Right cardiac atrium (tissue), 5 donors: ENCODE results near the gene ALOX12B. TPM values are rescaled to one million over a fixed set of nuclear protein-coding genes. Genes with fewer than 3 reads are reported as not detected.

ENCODE experiments used
- ATAC-seq, 2 donors: fragments of 200-7000 bp; cut with Tn5 transposase; one replicate each; pipeline versions ENCODE4 v1.8.0 to v1.9.1; 2020; ENCODE audit warnings: moderate library complexity in 2 of 2, mild to moderate bottlenecking in 1 of 2
- DNase-seq, 3 donors: peaks; one replicate each; pipeline ENCODE4 v3.0.0-alpha.2; 2020
- H3K27ac ChIP-seq: one replicate; pipeline ENCODE4 v1.5.1; 2013; ENCODE audit warnings: mild to moderate bottlenecking, low read length, control low read depth, moderate library complexity
- H3K27me3 ChIP-seq: one replicate; pipeline ENCODE4 v1.6.1; 2013; ENCODE audit not compliant: control insufficient read depth, insufficient read depth
- H3K4me1 ChIP-seq: one replicate; pipeline ENCODE4 v1.6.1; 2013; ENCODE audit warnings: low read length; ENCODE audit not compliant: control insufficient read depth, insufficient read depth
- H3K4me3 ChIP-seq: one replicate; pipeline ENCODE4 v1.5.1; 2013; ENCODE audit warnings: low read length, control low read depth
- H3K9me3 ChIP-seq: one replicate; pipeline ENCODE4 v1.6.1; 2013; ENCODE audit warnings: low read length; ENCODE audit not compliant: control insufficient read depth
- WGBS: extraction: QIAGEN DNeasy Blood & Tissue Kit; methylation state at CpG from one replicate; pipeline ENCODE4 v1.1.7; 2013; 5-methylcytosine and 5-hydroxymethylcytosine counted together
- intact Hi-C, 4 donors: fragments of 100-400 bp; cut with DNase I; formaldehyde crosslinking; loops; one replicate each; pipeline versions ENCODE4 v1.11.0 to v1.14.0; 2022 to 2023
- long read RNA-seq, 4 donors: library from polyadenylated mRNA; unstranded; transcript quantifications; one replicate each; pipeline ENCODE4 v2.0.0, GENCODE V29; 2020 to 2021
- polyA plus RNA-seq: library from polyadenylated mRNA; stranded (reverse); fragments of 200-250 nt; gene quantifications from one replicate; pipeline ENCODE4 v1.2.3, GENCODE V29; 2013
- total RNA-seq, 4 donors: library from RNA; stranded (reverse); fragmentation: NEBNext Ultra II Directional; extraction: Animal tissue kit (Norgen Biotek cat#: 25700); gene quantifications; one replicate each; pipeline ENCODE4 v1.2.1, GENCODE V29; 2021
- donor health status: healthy with polysubstance abuse.
- donor health status: DM: no; HTN: yes; CAD: no.
- donor health status: DM: no; HTN: no; CAD: no.
- donor health status: DM: no; HTN: yes; CAD: no; lungs with severe emphysema.
- donor health status: DM: yes; HTN: yes; CAD: no.

Gene ALOX12B
- total RNA-seq = under 1 TPM in 1 of 4 donors, not detected in 3; 0.71 TPM
- polyA plus RNA-seq = not detected
- long read RNA-seq, donor 1, partial matches to known transcripts = 0 of 1 reads
- long read RNA-seq, donor 1, other reads (novel, unspliced or antisense) = 0 of 1 reads
- long read RNA-seq, donor 2 = 0 reads
- long read RNA-seq, donor 3 = 0 reads
- long read RNA-seq, donor 4 = 0 reads

- no peak for ATAC-seq
- Histone ChIP-seq H3K9me3 (no peaks in the 10 kb centered on the region), H3K27ac (no peak within 1 kb of the TSS), H3K27me3 (no peaks in the 10 kb centered on the region), H3K4me1 (no peaks in the 10 kb centered on the region), H3K4me3 (no peak within 1 kb of the TSS)
- intact Hi-C loops = no loop called here
- WGBS = 79% methylated on average over 20 of the region's 20 CpGs
- DNase-seq = peak in 1 of 3 donors; percentile 39
Observed at GRCh38 chr17:8087075-8087951, at the start of gene ALOX12B. Gene ALOX12B, minus strand, starts transcription at chr17:8087716. Its CDS starts 274 bp downstream, at chr17:8087442.

DNA sequence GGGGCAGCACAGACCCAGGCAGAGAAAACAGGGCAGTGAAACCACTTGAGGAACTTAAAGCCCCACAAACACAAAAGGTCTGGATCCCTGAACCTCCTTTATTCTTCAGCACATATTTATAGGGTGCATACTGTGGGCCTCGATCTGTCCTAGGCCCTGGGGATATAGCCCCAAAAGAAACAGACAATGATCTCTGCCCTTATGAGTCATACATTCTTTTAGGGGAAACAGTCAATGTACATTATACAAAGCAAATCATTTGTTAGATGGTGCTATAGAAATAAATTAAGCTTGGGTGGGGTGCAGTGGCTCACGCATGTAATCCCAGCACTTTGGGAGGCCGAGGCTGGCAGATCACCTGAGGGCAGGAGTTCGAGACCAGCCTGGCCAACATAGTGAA lies 46.4 kb upstream of the ALOX12B start:
- WGBS = 86% methylated on average over 4 of the region's 4 CpGs

GRCh38 chr17:8133399-8133798 lies 45.9 kb upstream of the ALOX12B start:
- 70% methylated on average over 12 of the region's 12 CpGs for WGBS
- DNase-seq = peak in 1 of 3 donors; percentile 34
- H3K4me3 ChIP-seq = no peak overlapping the region
- no peaks in the 10 kb centered on the region for H3K27me3 ChIP-seq
- H3K4me1 ChIP-seq = no peaks in the 10 kb centered on the region
- intact Hi-C loops = no loop called here
- H3K27ac ChIP-seq = no peak overlapping the region
- no peak for ATAC-seq
- H3K9me3 ChIP-seq = no peaks in the 10 kb centered on the region

More for the DNA sequence above, 46.4 kb upstream of the ALOX12B start:
- no peak for ATAC-seq
- no peak overlapping the region for H3K4me3 ChIP-seq
- H3K4me1 ChIP-seq = no peaks in the 10 kb centered on the region
- H3K27me3 ChIP-seq = no peaks in the 10 kb centered on the region
- H3K9me3 ChIP-seq = no peaks in the 10 kb centered on the region
- no peak overlapping the region for H3K27ac ChIP-seq
- intact Hi-C loops = no loop called here
- no peak for DNase-seq

- H3K4me3 ChIP-seq = no peak overlapping the region
- no peaks in the 10 kb centered on the region for H3K27me3 ChIP-seq
- no peak for ATAC-seq
- WGBS = 54% methylated on average over 3 of the region's 3 CpGs
- H3K27ac ChIP-seq = no peak overlapping the region
- no peak for DNase-seq
- intact Hi-C loops = no loop called here
- H3K4me1 ChIP-seq = no peaks in the 10 kb centered on the region
- H3K9me3 ChIP-seq = no peaks in the 10 kb centered on the region
Observed at GRCh38 chr17:8131844-8132441, 44.4 kb upstream of the ALOX12B start.

- intact Hi-C loops = loop anchor here (10.0 kb wide), 3 partner anchors 47 to 97 kb away; partner anchors contain the start of gene TMEM107 (in 1 of the 4)
- no peaks in the 10 kb centered on the region for H3K27me3 ChIP-seq
Observed at GRCh38 chr17:8128125-8128784, 40.7 kb upstream of the ALOX12B start.

GRCh38 chr17:8126491-8127066 lies 39.1 kb upstream of the ALOX12B start:
- WGBS = under 1% methylated on average over 44 of the region's 45 CpGs
- Histone ChIP-seq H3K4me3 (peak overlapping the region; percentile 94), H3K27ac (peak overlapping the region; percentile 69), H3K9me3 (no peaks in the 10 kb centered on the region), H3K27me3 (no peaks in the 10 kb centered on the region), H3K4me1 (peaks cover 5% of the 10 kb centered on the region)
- intact Hi-C loops = loop anchor here (10.0 kb wide), 3 partner anchors 48 to 98 kb away; partner anchors contain the start of gene TMEM107 (in 1 of the 4)
- peak; percentile 43 to 66 for ATAC-seq
- DNase-seq = peak in 2 of 3 donors; percentile 74 to 77

More at GRCh38 chr17:8128125-8128784, 40.7 kb upstream of the ALOX12B start:
- Histone ChIP-seq H3K9me3 (no peaks in the 10 kb centered on the region), H3K4me1 (peaks cover 5% of the 10 kb centered on the region), H3K27ac (no peak overlapping the region), H3K4me3 (no peak overlapping the region)
- ATAC-seq = no peak
- 84% methylated on average over 14 of the region's 14 CpGs for WGBS
- peak in 1 of 3 donors; percentile 28 for DNase-seq

- under 1% methylated on average over 35 of the region's 35 CpGs for WGBS
- ATAC-seq (peak in 1 of 2 donors; percentile 2), DNase-seq (peak in 1 of 3 donors; percentile 77)
- Histone ChIP-seq H3K9me3 (no peaks in the 10 kb centered on the region), H3K27me3 (no peaks in the 10 kb centered on the region), H3K4me3 (peak overlapping the region; percentile 94), H3K27ac (peak overlapping the region; percentile 32), H3K4me1 (peaks cover 5% of the 10 kb centered on the region)
- intact Hi-C loops = loop anchor here (2.0 to 10.0 kb wide), 4 partner anchors 49 to 99 kb away; partner anchors contain the start of gene TMEM107 (in 1 of the 4)
Observed at GRCh38 chr17:8125947-8126490, 38.5 kb upstream of the ALOX12B start.

- WGBS = 1% methylated on average over 40 of the region's 40 CpGs
- DNase-seq = peak; percentile 66 to 88 (median 87)
- H3K27me3 ChIP-seq = no peaks in the 10 kb centered on the region
- intact Hi-C loops = loop anchor here (2.0 to 10.0 kb wide), 4 partner anchors 49 to 99 kb away; partner anchors contain the start of gene TMEM107 (in 1 of the 4)
- H3K4me1 ChIP-seq = peaks cover 5% of the 10 kb centered on the region
- H3K27ac ChIP-seq = no peak overlapping the region
- peak overlapping the region; percentile 94 for H3K4me3 ChIP-seq
- no peaks in the 10 kb centered on the region for H3K9me3 ChIP-seq
- peak; percentile 49 to 54 for ATAC-seq
Observed at GRCh38 chr17:8125154-8125946, 37.8 kb upstream of the ALOX12B start.

DNA sequence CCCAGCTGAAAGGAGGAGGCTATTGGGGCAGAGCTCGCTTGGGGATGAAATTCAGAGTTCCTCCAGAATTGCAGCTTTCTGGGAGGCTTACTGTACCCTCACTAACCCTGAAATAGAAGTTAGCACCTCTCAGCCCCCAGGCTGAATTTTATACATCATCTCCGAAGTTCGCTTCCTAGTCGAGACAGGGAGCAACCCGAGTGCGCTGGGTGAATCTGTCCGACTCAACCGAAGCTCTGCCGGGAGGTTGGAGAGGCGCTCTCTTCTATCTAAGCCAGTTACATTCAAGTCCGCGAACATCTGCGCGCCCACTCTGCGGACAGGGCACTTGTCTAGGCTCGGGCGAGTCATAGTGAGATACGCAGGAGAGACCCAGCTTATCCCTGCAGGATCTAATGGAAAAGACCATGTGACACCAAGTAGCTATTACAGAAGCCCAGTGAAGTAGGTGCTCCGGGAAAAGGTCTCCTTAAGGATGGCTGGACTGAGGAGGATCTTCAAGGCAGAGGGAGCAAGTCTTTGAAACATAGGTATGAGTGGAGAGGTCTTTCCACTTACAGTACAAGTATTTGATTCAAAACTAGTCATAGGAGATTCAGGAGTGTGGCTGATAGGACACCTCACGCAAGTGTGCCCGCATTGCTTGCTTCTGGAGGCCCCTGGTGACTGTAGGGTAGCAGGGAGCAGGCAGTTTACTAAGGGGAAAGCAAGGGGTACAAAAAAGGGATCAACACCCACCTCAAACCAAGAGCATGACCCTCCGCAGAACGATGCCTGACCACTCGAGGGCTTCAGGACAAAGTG lies 37.0 kb upstream of the ALOX12B start:
- WGBS = 4% methylated on average over 24 of the region's 24 CpGs
- H3K27ac ChIP-seq = no peak overlapping the region

More for the DNA sequence above, 37.0 kb upstream of the ALOX12B start:
- H3K27me3 ChIP-seq = no peaks in the 10 kb centered on the region
- DNase-seq (peak in 2 of 3 donors; percentile 55 to 64), ATAC-seq (no peak)
- intact Hi-C loops = loop anchor here (2.0 to 10.0 kb wide), 4 partner anchors 50 to 100 kb away; partner anchors contain the start of gene TMEM107 (in 1 of the 4)
- peaks cover 5% of the 10 kb centered on the region for H3K4me1 ChIP-seq
- peak overlapping the region; percentile 7 for H3K4me3 ChIP-seq
- H3K9me3 ChIP-seq = no peaks in the 10 kb centered on the region
